Progenitor cell of endocrine pancreas (in vitro differentiated cells): ENCODE data around the gene OR8B12. TPM values are rescaled to one million over a fixed set of nuclear protein-coding genes. Genes with fewer than 3 reads are reported as not detected.
A peak's percentile ranks its signal among the peaks of the same experiment; 100 is the strongest.

Source experiments
- DNase-seq: peaks from one replicate; pipeline ENCODE4 v3.0.0; 2021; ENCODE audit warnings: low spot score; ENCODE audit not compliant: unreplicated experiment
- H3K27ac Mint-ChIP-seq: 2 replicates; pipeline ENCODE4 v1.8.0; 2021; ENCODE audit warnings: mild to moderate bottlenecking, moderate library complexity, mixed read lengths
- H3K27me3 Mint-ChIP-seq: 2 replicates; pipeline ENCODE4 v1.8.0; 2021; ENCODE audit warnings: mixed read lengths
- H3K36me3 Mint-ChIP-seq: 2 replicates; pipeline ENCODE4 v1.8.0; 2022; ENCODE audit warnings: mixed read lengths; ENCODE audit not compliant: insufficient read depth
- H3K4me1 Mint-ChIP-seq: 2 replicates; pipeline ENCODE4 v1.8.0; 2021; ENCODE audit warnings: low read depth, mixed read lengths
- H3K4me3 Mint-ChIP-seq: 2 replicates; pipeline ENCODE4 v1.8.0; 2021; ENCODE audit warnings: low read depth, mild to moderate bottlenecking, moderate library complexity, mixed read lengths
- H3K9me3 Mint-ChIP-seq: 2 replicates; pipeline ENCODE4 v1.8.0; 2021; ENCODE audit warnings: low read depth, mixed read lengths
- CTCF ChIP-seq: fragments of 200-600 bp; sonication (generic); IDR thresholded peaks from one replicate; pipeline ENCODE4 v1.5.0; 2021; ENCODE audit warnings: antibody characterized with exemption, mild to moderate bottlenecking; ENCODE audit not compliant: unreplicated experiment
- total RNA-seq: library from RNA; stranded (reverse); gene quantifications from 2 replicates; pipeline ENCODE4 v1.2.1, GENCODE V29; 2021

The OR8B12 gene
- total RNA-seq, 1 donor from 2014 or later, result not detected

DNA sequence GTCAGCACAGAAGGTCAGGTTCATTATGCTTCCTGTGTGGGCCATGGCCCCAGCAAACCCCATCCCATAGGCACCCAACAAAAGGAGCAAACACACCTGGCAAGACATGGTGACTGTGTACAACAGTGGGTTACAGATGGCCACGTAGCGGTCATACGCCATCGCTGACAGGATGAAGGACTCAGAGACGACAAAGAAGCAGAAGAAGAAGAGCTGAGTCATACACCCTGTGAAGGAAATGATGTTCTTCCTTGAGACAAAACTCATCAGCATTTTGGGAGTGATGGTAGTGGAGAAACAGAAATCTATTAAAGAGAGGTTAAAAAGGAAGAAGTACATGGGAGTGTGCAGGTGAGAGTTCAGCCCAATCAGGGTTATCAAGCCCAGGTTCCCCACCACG lies 309 bp downstream of the OR8B12 start:
- Mint-ChIP-seq H3K36me3 (no peaks in the 10 kb centered on the region), H3K4me1 (peaks cover under 1% of the 10 kb centered on the region), H3K4me3 (no peak overlapping the region), H3K27me3 (peaks cover 10% of the 10 kb centered on the region), H3K9me3 (peaks cover 2% of the 10 kb centered on the region), H3K27ac (no peak overlapping the region)
- no peak for DNase-seq
- no peak for TF ChIP-seq CTCF

DNA sequence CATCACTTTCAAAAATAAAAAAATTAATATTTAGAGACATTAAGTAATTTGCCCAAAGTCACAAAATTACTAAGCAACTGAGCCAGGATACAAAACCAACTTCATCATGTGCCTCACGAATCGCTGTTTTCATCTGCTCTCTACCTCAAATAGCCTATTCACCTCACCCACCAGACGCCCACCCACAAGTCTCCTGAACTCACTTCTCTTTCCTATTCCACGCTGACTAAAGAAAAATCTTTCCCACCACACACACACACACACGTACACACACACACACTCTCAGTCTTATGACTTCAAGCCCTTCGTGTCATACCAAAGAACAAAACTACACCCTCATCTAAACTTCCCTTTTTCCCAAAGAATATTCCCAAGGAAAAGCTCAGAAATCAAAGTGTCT lies 2.2 kb downstream of the OR8B12 start:
- H3K27ac Mint-ChIP-seq, result no peak overlapping the region
- H3K36me3 Mint-ChIP-seq, result no peaks in the 10 kb centered on the region
- no peak overlapping the region for H3K4me3 Mint-ChIP-seq
- DNase-seq, result no peak
- peaks cover 2% of the 10 kb centered on the region for H3K9me3 Mint-ChIP-seq
- peaks cover 12% of the 10 kb centered on the region for H3K27me3 Mint-ChIP-seq
- TF ChIP-seq CTCF, result no peak
- peaks cover 3% of the 10 kb centered on the region for H3K4me1 Mint-ChIP-seq

DNA sequence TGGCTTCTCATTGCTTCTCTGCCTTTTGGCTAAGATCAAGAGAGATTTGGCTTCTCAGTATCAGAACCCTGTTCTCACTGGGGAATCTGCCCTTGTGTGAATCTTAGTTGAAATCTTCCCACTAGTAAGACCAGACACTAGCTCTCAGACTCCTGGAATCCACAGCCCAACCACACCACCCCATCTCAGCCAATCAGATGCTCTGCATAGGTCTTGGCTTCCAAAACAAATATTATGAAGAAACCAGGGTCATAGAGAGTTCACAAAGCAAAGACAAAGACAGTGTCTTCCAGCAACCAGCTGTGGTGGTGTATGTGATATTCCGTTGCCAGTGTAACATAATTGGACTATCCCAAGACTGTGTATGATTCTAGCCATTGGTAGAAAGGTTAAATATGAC lies 5.4 kb downstream of the OR8B12 start:
- no peaks in the 10 kb centered on the region for H3K36me3 Mint-ChIP-seq
- peaks cover 3% of the 10 kb centered on the region for H3K4me1 Mint-ChIP-seq
- peaks cover 9% of the 10 kb centered on the region for H3K27me3 Mint-ChIP-seq
- peak overlapping the region; percentile 27 for H3K27ac Mint-ChIP-seq
- no peak overlapping the region for H3K4me3 Mint-ChIP-seq
- H3K9me3 Mint-ChIP-seq, result peaks cover 2% of the 10 kb centered on the region
- no peak for DNase-seq
- TF ChIP-seq CTCF, result no peak

GRCh38 chr11:124536520-124536919 lies 6.9 kb downstream of the OR8B12 start:
- Mint-ChIP-seq H3K27ac (no peak overlapping the region), H3K4me1 (peaks cover 3% of the 10 kb centered on the region), H3K27me3 (peaks cover 9% of the 10 kb centered on the region), H3K9me3 (peaks cover 2% of the 10 kb centered on the region), H3K4me3 (no peak overlapping the region), H3K36me3 (no peaks in the 10 kb centered on the region)
- no peak for DNase-seq
- TF ChIP-seq CTCF, result no peak

- no peaks in the 10 kb centered on the region for H3K36me3 Mint-ChIP-seq
- TF ChIP-seq CTCF, result no peak
- H3K4me1 Mint-ChIP-seq, result peaks cover 3% of the 10 kb centered on the region
- no peak overlapping the region for H3K4me3 Mint-ChIP-seq
- no peak for DNase-seq
- H3K27me3 Mint-ChIP-seq, result peaks cover 8% of the 10 kb centered on the region
- H3K27ac Mint-ChIP-seq, result no peak overlapping the region
- H3K9me3 Mint-ChIP-seq, result peaks cover 2% of the 10 kb centered on the region
Measured at GRCh38 chr11:124535552-124536232, 7.8 kb downstream of the OR8B12 start.
